Activated CD8-positive, alpha-beta T cell treated with anti-CD3 and anti-CD28 coated beads, Interleukin-2, amount 10 ng/mL, durations not matched to agents 7 days and 5 days (primary cell): ENCODE measurements around the gene PSME4. TPM values are rescaled to one million over a fixed set of nuclear protein-coding genes. Genes with fewer than 3 reads are reported as not detected.

Source experiments
- ATAC-seq: fragments of 150-1000 bp; cut with Tn5 transposase; one replicate; pipeline ENCODE4 v1.10.0; 2021; ENCODE audit warnings: moderate library complexity
- CTCF ChIA-PET: fragments of 350-600 bp; sonication (Branson Sonifier 250); formaldehyde crosslinking; loops from one replicate; lab custom pipeline; 2021; ENCODE audit warnings: antibody characterized with exemption; lab: Charles Lee
- POLR2A ChIA-PET: fragments of 350-600 bp; sonication (Branson Sonifier 250); formaldehyde crosslinking; loops from one replicate; lab custom pipeline; 2021; ENCODE audit warnings: antibody characterized with exemption; lab: Charles Lee
- DNase-seq: peaks from one replicate; pipeline ENCODE4 v3.0.0-alpha.2; 2020
- H3K27ac Mint-ChIP-seq: one replicate; pipeline ENCODE4 v1.8.0; 2021; ENCODE audit warnings: mild to moderate bottlenecking, mixed read lengths
- H3K27me3 Mint-ChIP-seq: one replicate; pipeline ENCODE4 v1.8.0; 2021; ENCODE audit warnings: low read depth, mixed read lengths
- H3K36me3 Mint-ChIP-seq: one replicate; pipeline ENCODE4 v1.8.0; 2021; ENCODE audit warnings: low read depth, mixed read lengths
- H3K4me1 Mint-ChIP-seq: one replicate; pipeline ENCODE4 v1.8.0; 2021; ENCODE audit warnings: low read depth, mixed read lengths
- H3K4me3 Mint-ChIP-seq: one replicate; pipeline ENCODE4 v1.8.0; 2021; ENCODE audit warnings: mild to moderate bottlenecking, mixed read lengths
- H3K9me3 Mint-ChIP-seq: one replicate; pipeline ENCODE4 v1.8.0; 2022; ENCODE audit warnings: mixed read lengths; ENCODE audit not compliant: insufficient read depth
- total RNA-seq, 2 experiments: library from RNA; stranded (reverse); gene quantifications; one replicate each; pipeline ENCODE4 v1.2.3, GENCODE V29; 2021

The PSME4 gene
- total RNA-seq, 2 experiments from 2014 or later = 55.3 to 56.8 TPM

- no peak overlapping the region for H3K4me3 Mint-ChIP-seq
- DNase-seq (no peak), ATAC-seq (no peak)
- H3K4me1 Mint-ChIP-seq = no peaks in the 10 kb centered on the region
- ChIA-PET POLR2A (no interaction called here), CTCF (no interaction called here)
- peaks cover 39% of the 10 kb centered on the region for H3K36me3 Mint-ChIP-seq
- no peaks in the 10 kb centered on the region for H3K9me3 Mint-ChIP-seq
- H3K27ac Mint-ChIP-seq = no peak overlapping the region
- no peaks in the 10 kb centered on the region for H3K27me3 Mint-ChIP-seq
These were observed 93.7 kb downstream of the PSME4 start for GRCh38 chr2:53877112-53877511.

- Mint-ChIP-seq H3K36me3 (peaks cover 26% of the 10 kb centered on the region), H3K27ac (no peak overlapping the region), H3K27me3 (no peaks in the 10 kb centered on the region), H3K4me3 (no peak overlapping the region), H3K4me1 (no peaks in the 10 kb centered on the region), H3K9me3 (no peaks in the 10 kb centered on the region)
- CTCF ChIA-PET = no interaction called here
- DNase-seq (no peak), ATAC-seq (no peak)
- POLR2A ChIA-PET = no interaction called here
These were observed 96.3 kb downstream of the PSME4 start for GRCh38 chr2:53874401-53874950.

DNA sequence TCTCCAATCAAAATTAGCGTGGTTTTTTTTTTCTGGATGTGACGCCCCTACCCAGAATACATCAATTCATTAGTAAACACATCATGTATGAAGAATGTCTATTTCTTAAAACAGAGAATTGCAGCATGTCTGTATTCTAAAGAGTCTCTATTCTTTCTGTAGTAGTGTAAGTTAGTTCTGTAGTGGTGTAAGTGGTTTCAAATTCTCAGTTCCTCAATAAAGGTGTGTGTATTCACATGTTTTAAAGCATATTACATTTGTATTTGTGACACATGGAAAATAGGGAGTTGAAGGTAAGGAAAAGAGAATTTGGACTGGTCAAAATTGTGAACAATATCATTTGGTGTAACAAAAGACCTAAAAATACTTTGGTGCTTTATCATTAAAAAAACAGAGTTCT is 103.0 kb downstream of the PSME4 start:
- H3K36me3 Mint-ChIP-seq = peaks cover 26% of the 10 kb centered on the region
- no peak overlapping the region for H3K4me3 Mint-ChIP-seq
- H3K4me1 Mint-ChIP-seq = no peaks in the 10 kb centered on the region
- H3K27ac Mint-ChIP-seq = no peak overlapping the region
- H3K9me3 Mint-ChIP-seq = no peaks in the 10 kb centered on the region
- H3K27me3 Mint-ChIP-seq = no peaks in the 10 kb centered on the region
- DNase-seq = no peak
- ChIA-PET CTCF (no interaction called here), POLR2A (no interaction called here)
- no peak for ATAC-seq

GRCh38 chr2:53867169-53867568 is 103.6 kb downstream of the PSME4 start:
- ATAC-seq = no peak
- Mint-ChIP-seq H3K4me1 (no peaks in the 10 kb centered on the region), H3K9me3 (no peaks in the 10 kb centered on the region), H3K36me3 (peaks cover 26% of the 10 kb centered on the region), H3K27ac (no peak overlapping the region), H3K27me3 (no peaks in the 10 kb centered on the region), H3K4me3 (no peak overlapping the region)
- ChIA-PET CTCF (no interaction called here), POLR2A (no interaction called here)
- DNase-seq = no peak

GRCh38 chr2:53865962-53866361 is 104.8 kb downstream of the PSME4 start:
- DNase-seq (no peak), ATAC-seq (no peak)
- no peak overlapping the region for H3K4me3 Mint-ChIP-seq
- no peaks in the 10 kb centered on the region for H3K4me1 Mint-ChIP-seq
- ChIA-PET CTCF (no interaction called here), POLR2A (no interaction called here)
- no peaks in the 10 kb centered on the region for H3K9me3 Mint-ChIP-seq
- no peaks in the 10 kb centered on the region for H3K27me3 Mint-ChIP-seq
- H3K36me3 Mint-ChIP-seq = peaks cover 28% of the 10 kb centered on the region
- H3K27ac Mint-ChIP-seq = no peak overlapping the region

- DNase-seq = no peak
- Mint-ChIP-seq H3K27me3 (no peaks in the 10 kb centered on the region), H3K27ac (peak overlapping the region; percentile 16), H3K4me1 (no peaks in the 10 kb centered on the region), H3K9me3 (no peaks in the 10 kb centered on the region), H3K36me3 (peaks cover 35% of the 10 kb centered on the region), H3K4me3 (no peak overlapping the region)
- ChIA-PET CTCF (no interaction called here), POLR2A (interaction anchor here (0.6 kb wide), 1 partner anchor 1877 kb away, joined by 3 read pairs; no protein-coding TSS in a partner anchor)
- no peak for ATAC-seq
These were observed 105.5 kb downstream of the PSME4 start for GRCh38 chr2:53865264-53865663.

DNA sequence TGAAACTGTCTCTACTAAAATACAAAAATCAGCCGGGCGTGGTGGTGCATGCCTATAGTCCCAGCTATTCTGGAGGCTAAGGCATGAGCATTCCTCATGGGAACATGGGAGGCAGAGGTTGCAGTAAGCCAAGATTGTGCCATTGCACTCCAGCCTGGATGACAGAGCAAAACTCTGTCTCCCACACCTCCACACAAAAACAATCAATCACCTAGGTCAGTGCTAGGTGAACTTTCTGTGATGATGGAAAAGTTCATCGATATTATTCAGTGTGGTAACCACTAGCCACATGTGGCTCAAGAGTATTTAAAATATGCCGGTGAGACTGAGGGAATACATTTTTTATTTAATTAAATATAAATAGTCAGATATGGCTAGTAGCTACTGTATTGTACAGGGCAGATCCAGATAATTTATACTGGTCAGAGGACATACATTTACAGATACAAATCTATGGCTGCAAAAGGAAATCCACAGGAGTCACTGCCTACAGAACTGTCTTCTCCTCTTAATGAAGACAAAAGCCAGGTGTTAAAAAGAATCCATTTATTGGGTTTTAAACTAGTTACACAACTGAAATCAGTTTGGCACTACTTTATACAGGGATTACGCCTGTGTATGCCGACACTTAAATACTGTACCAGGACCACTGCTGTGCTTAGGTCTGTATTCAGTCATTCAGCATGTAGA is 107.1 kb downstream of the PSME4 start:
- H3K4me1 Mint-ChIP-seq = no peaks in the 10 kb centered on the region

GRCh38 chr2:53861824-53862223 is 109.0 kb downstream of the PSME4 start:
- H3K36me3 Mint-ChIP-seq = peaks cover 32% of the 10 kb centered on the region

More for the DNA sequence above, 107.1 kb downstream of the PSME4 start:
- peaks cover 35% of the 10 kb centered on the region for H3K36me3 Mint-ChIP-seq
- H3K4me3 Mint-ChIP-seq = no peak overlapping the region
- no peak for DNase-seq
- no peak for ATAC-seq
- H3K27me3 Mint-ChIP-seq = no peaks in the 10 kb centered on the region
- ChIA-PET CTCF (no interaction called here), POLR2A (no interaction called here)
- no peaks in the 10 kb centered on the region for H3K9me3 Mint-ChIP-seq
- H3K27ac Mint-ChIP-seq = no peak overlapping the region

GRCh38 chr2:53859206-53860181 is 111.3 kb downstream of the PSME4 start, which contains the start of gene GPR75:
Gene GPR75, minus strand, starts transcription at chr2:53859967. Its CDS starts 5,211 bp downstream, at chr2:53854756.
- Mint-ChIP-seq H3K9me3 (no peaks in the 10 kb centered on the region), H3K4me1 (no peaks in the 10 kb centered on the region), H3K27ac (no peak within 1 kb of the TSS), H3K27me3 (no peaks in the 10 kb centered on the region), H3K36me3 (peaks cover 11% of the 10 kb centered on the region), H3K4me3 (no peak within 1 kb of the TSS)
- no peak for DNase-seq
- CTCF ChIA-PET = no interaction called here
- POLR2A ChIA-PET = no interaction called here
- ATAC-seq = no peak

More at GRCh38 chr2:53861824-53862223, 109.0 kb downstream of the PSME4 start:
- Mint-ChIP-seq H3K9me3 (no peaks in the 10 kb centered on the region), H3K27ac (no peak overlapping the region), H3K4me3 (no peak overlapping the region), H3K27me3 (no peaks in the 10 kb centered on the region), H3K4me1 (no peaks in the 10 kb centered on the region)
- ChIA-PET POLR2A (interaction anchor here (1.4 kb wide), 1 partner anchor 8 kb away, joined by 4 read pairs; no protein-coding TSS in a partner anchor), CTCF (no interaction called here)
- DNase-seq (no peak), ATAC-seq (no peak)

DNA sequence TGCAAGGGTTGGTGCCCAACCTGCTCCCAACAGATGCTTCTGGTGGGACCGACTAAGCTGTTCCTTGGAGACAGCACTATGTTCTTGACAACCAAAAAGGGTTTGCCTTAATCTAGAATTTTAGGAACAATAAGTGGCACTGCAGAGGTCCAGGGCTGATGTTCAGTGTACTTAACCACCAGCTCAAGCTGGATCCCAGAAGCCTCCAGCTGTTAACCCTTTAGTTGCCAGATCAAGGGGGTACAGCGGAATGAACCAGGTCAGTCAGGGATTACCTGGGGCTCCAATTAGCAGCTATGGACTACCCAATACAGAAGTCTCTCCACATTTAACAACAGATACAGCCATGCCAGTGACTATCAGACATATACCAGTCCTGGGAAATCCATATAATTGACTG is 114.5 kb downstream of the PSME4 start:
- POLR2A ChIA-PET = no interaction called here

GRCh38 chr2:53854678-53855077 is 116.1 kb downstream of the PSME4 start:
- ChIA-PET CTCF (no interaction called here), POLR2A (no interaction called here)
- no peaks in the 10 kb centered on the region for H3K9me3 Mint-ChIP-seq
- no peak overlapping the region for H3K4me3 Mint-ChIP-seq
- ATAC-seq = no peak
- H3K27ac Mint-ChIP-seq = no peak overlapping the region
- DNase-seq = no peak
- H3K36me3 Mint-ChIP-seq = peaks cover 17% of the 10 kb centered on the region
- no peaks in the 10 kb centered on the region for H3K4me1 Mint-ChIP-seq
- H3K27me3 Mint-ChIP-seq = no peaks in the 10 kb centered on the region

More for the DNA sequence above, 114.5 kb downstream of the PSME4 start:
- Mint-ChIP-seq H3K4me1 (no peaks in the 10 kb centered on the region), H3K27ac (no peak overlapping the region), H3K27me3 (no peaks in the 10 kb centered on the region), H3K9me3 (no peaks in the 10 kb centered on the region), H3K4me3 (no peak overlapping the region), H3K36me3 (peaks cover 26% of the 10 kb centered on the region)
- DNase-seq (no peak), ATAC-seq (no peak)
- CTCF ChIA-PET = no interaction called here

DNA sequence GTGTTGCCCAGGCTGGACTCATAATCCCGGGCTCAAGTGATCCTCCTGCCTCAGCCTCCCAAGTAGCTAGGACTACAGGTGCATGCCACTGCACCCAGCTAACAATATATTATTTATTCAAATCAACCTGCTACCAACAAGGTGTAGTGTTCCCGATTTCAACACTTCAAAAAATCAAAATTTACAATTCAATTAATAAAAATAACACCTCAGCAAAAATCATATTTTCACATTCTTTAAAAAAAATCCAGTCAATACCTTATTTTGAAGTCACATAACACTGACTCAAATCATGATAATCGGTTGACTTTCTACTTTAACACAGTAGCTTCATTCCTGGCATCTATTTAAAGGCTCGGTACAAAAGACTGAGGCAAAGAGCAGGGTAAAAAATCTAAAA is 118.3 kb downstream of the PSME4 start:
- H3K36me3 Mint-ChIP-seq = peaks cover 22% of the 10 kb centered on the region
- POLR2A ChIA-PET = no interaction called here

More for the DNA sequence above, 118.3 kb downstream of the PSME4 start:
- H3K27me3 Mint-ChIP-seq = no peaks in the 10 kb centered on the region
- DNase-seq = no peak
- no peaks in the 10 kb centered on the region for H3K9me3 Mint-ChIP-seq
- no peaks in the 10 kb centered on the region for H3K4me1 Mint-ChIP-seq
- no peak for ATAC-seq
- no peak overlapping the region for H3K27ac Mint-ChIP-seq
- CTCF ChIA-PET = no interaction called here
- no peak overlapping the region for H3K4me3 Mint-ChIP-seq
